BLaER1 (cell line): Measurements from ENCODE around the gene CITED4.
"Not testable (repeated sequence)": the region's sequence is repeated elsewhere in the genome, so short reads cannot be mapped to it uniquely, and the experiment has no call there.

Experiments used
- H3K27ac ChIP-seq: shearing (Covaris generic); formaldehyde crosslinking; 2 replicates; pipeline ENCODE4 v1.8.1; 2022
- H3K27me3 ChIP-seq: shearing (Covaris generic); formaldehyde crosslinking; 2 replicates; pipeline ENCODE4 v1.8.1; 2022
- H3K36me3 ChIP-seq: shearing (Covaris generic); formaldehyde crosslinking; 2 replicates; pipeline ENCODE4 v1.8.1; 2022
- H3K4me1 ChIP-seq: shearing (Covaris generic); formaldehyde crosslinking; 2 replicates; pipeline ENCODE4 v1.8.1; 2022
- H3K4me2 ChIP-seq: shearing (Covaris generic); formaldehyde crosslinking; 2 replicates; pipeline ENCODE4 v1.8.1; 2022
- H3K4me3 ChIP-seq: shearing (Covaris generic); formaldehyde crosslinking; 2 replicates; pipeline ENCODE4 v1.8.1; 2022
- H3K9ac ChIP-seq: shearing (Covaris generic); formaldehyde crosslinking; 2 replicates; pipeline ENCODE4 v1.8.1; 2022
- H3K9me3 ChIP-seq: shearing (Covaris generic); formaldehyde crosslinking; 2 replicates; pipeline ENCODE4 v1.8.1; 2022
- H4K20me1 ChIP-seq: shearing (Covaris generic); formaldehyde crosslinking; 2 replicates; pipeline ENCODE4 v1.8.1; 2022
- Cebpa-rat ChIP-seq: shearing (Covaris generic); IDR thresholded peaks from 2 replicates; pipeline ENCODE4 v1.8.1; 2022

The CITED4 gene

DNA sequence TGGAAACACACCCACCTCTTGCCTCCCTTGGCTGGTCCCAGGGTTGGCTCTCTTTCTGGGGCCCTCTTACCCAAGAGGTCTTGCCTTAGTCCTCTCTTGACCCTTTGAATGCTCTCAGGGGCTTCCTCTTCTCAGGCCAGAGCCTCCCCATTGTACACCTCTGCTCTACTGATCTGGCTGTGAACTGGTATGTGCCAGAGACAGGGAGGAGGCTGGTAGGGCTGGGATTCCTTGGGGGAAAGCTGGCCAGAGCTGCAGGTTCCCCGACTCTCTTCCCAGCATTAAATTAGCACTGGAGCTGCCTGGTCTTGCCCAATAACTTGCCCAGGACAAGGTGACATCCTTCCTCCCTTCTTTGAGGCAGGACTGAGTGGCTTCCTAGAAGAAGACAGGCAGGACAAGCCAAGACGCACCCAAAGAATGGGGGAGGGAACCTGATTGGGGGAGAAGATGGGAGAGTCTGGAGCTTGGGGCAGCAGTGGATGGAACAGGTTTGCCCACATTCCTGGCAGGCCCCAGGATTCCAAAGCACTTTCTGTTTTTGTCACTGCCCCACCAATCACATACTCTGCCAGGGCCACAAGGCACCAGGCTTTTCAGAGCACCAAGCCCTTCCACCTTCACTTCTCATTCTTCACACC lies 37.2 kb upstream of the CITED4 start:
- Histone ChIP-seq H3K36me3 (no peaks in the 10 kb centered on the region), H4K20me1 (no peaks in the 10 kb centered on the region), H3K27ac (no peak overlapping the region), H3K4me1 (peaks cover 30% of the 10 kb centered on the region), H3K9ac (no peak overlapping the region), H3K4me3 (no peak overlapping the region), H3K4me2 (no peak overlapping the region), H3K27me3 (no peaks in the 10 kb centered on the region), H3K9me3 (peaks cover 14% of the 10 kb centered on the region)
- no peak for TF ChIP-seq Cebpa-rat

- no peak for TF ChIP-seq Cebpa-rat
- Histone ChIP-seq H3K27me3 (no peaks in the 10 kb centered on the region), H3K27ac (no peak overlapping the region), H3K4me3 (no peak overlapping the region), H3K4me2 (0 out of 2 replicates have a peak overlapping the region, but pooled peaks have one; percentile 20), H3K36me3 (no peaks in the 10 kb centered on the region), H3K9me3 (peaks cover 22% of the 10 kb centered on the region), H3K4me1 (peaks cover 29% of the 10 kb centered on the region), H4K20me1 (no peaks in the 10 kb centered on the region), H3K9ac (no peak overlapping the region)
Observed at GRCh38 chr1:40898431-40898901, 36.3 kb upstream of the CITED4 start.

- H3K27ac ChIP-seq = no peak overlapping the region
- no peak for TF ChIP-seq Cebpa-rat
- no peaks in the 10 kb centered on the region for H3K27me3 ChIP-seq
- H3K4me3 ChIP-seq = no peak overlapping the region
- no peaks in the 10 kb centered on the region for H3K36me3 ChIP-seq
- peaks cover 31% of the 10 kb centered on the region for H3K9me3 ChIP-seq
- H4K20me1 ChIP-seq = no peaks in the 10 kb centered on the region
- no peak overlapping the region for H3K4me2 ChIP-seq
- no peak overlapping the region for H3K9ac ChIP-seq
- peaks cover 20% of the 10 kb centered on the region for H3K4me1 ChIP-seq
Observed at GRCh38 chr1:40897513-40897912, 35.4 kb upstream of the CITED4 start.

DNA sequence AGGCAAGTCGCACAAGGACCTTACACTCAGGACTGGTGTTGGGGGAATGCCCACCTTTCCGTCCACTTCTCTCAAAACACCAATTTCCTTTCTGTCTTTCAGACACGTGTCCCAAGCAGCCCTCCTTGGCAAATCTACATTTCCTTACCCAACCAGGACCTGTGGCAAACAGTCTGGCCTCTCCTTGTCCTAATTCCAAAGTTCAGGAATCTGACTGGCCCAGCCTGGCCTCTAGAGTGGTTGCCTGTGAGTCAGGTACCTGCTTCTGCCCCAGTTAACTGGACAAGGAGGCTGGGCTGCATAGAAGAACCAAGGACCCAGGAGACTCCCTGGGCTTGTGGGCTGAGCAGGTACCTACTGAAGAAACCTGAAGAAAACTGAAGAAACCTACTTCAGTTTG lies 34.3 kb upstream of the CITED4 start:
- H3K9ac ChIP-seq = no peak overlapping the region
- H3K4me1 ChIP-seq = peaks cover 9% of the 10 kb centered on the region
- H3K4me3 ChIP-seq = no peak overlapping the region
- no peak overlapping the region for H3K27ac ChIP-seq
- no peaks in the 10 kb centered on the region for H3K27me3 ChIP-seq
- peaks cover 31% of the 10 kb centered on the region for H3K9me3 ChIP-seq
- H3K4me2 ChIP-seq = no peak overlapping the region
- no peaks in the 10 kb centered on the region for H3K36me3 ChIP-seq
- TF ChIP-seq Cebpa-rat = no peak
- no peaks in the 10 kb centered on the region for H4K20me1 ChIP-seq

DNA sequence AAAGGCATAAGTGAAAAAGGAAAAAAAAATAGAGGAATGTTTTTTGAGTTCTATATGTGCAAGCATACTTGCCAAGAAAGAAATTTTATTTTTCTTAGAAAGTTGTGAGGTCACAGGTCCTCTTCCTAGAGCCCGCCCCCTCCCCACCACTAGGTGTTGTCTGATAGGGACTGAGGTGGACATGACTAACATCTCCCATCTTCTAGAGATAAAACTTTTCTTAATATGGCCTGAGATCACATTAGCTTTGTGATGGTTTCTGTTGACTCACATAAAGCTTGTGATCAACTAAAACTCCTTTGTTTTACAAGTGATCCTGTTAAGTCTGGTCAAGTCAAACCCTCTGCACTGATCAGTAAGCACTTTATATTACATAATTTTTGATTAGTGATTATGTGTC lies 33.4 kb upstream of the CITED4 start:
- H3K4me2 ChIP-seq = no peak overlapping the region
- TF ChIP-seq Cebpa-rat = no peak
- H3K4me1 ChIP-seq = peaks cover 6% of the 10 kb centered on the region; the same call in 1 of the 2 replicates

GRCh38 chr1:40894858-40895257 lies 32.7 kb upstream of the CITED4 start:
- not testable (repeated sequence) for H3K36me3 ChIP-seq, H3K4me1 ChIP-seq, H3K4me2 ChIP-seq, H3K9ac ChIP-seq, H4K20me1 ChIP-seq, H3K4me3 ChIP-seq, H3K27ac ChIP-seq, H3K27me3 ChIP-seq
- peaks cover 31% of the 10 kb centered on the region for H3K9me3 ChIP-seq

More for the DNA sequence above, 33.4 kb upstream of the CITED4 start:
- peaks cover 31% of the 10 kb centered on the region for H3K9me3 ChIP-seq
- H3K36me3 ChIP-seq = no peaks in the 10 kb centered on the region
- H4K20me1 ChIP-seq = no peaks in the 10 kb centered on the region
- H3K27ac ChIP-seq = no peak overlapping the region
- H3K27me3 ChIP-seq = no peaks in the 10 kb centered on the region
- no peak overlapping the region for H3K4me3 ChIP-seq
- no peak overlapping the region for H3K9ac ChIP-seq

- Histone ChIP-seq H3K4me3 (no peak overlapping the region), H3K36me3 (no peaks in the 10 kb centered on the region), H3K4me1 (peaks cover 6% of the 10 kb centered on the region; the same call in 1 of the 2 replicates), H3K27ac (no peak overlapping the region), H3K4me2 (no peak overlapping the region), H3K9me3 (peaks cover 31% of the 10 kb centered on the region), H3K9ac (no peak overlapping the region), H3K27me3 (no peaks in the 10 kb centered on the region), H4K20me1 (no peaks in the 10 kb centered on the region)
- no peak for TF ChIP-seq Cebpa-rat
Observed at GRCh38 chr1:40894455-40894854, 32.3 kb upstream of the CITED4 start.

- no peak overlapping the region for H3K9ac ChIP-seq
- no peaks in the 10 kb centered on the region for H4K20me1 ChIP-seq
- H3K4me3 ChIP-seq = no peak overlapping the region
- TF ChIP-seq Cebpa-rat = no peak
- H3K9me3 ChIP-seq = peaks cover 31% of the 10 kb centered on the region
- peaks cover 6% of the 10 kb centered on the region; the same call in 1 of the 2 replicates for H3K4me1 ChIP-seq
- no peaks in the 10 kb centered on the region for H3K27me3 ChIP-seq
- H3K4me2 ChIP-seq = no peak overlapping the region
- H3K27ac ChIP-seq = no peak overlapping the region
- no peaks in the 10 kb centered on the region for H3K36me3 ChIP-seq
Observed at GRCh38 chr1:40893946-40894345, 31.8 kb upstream of the CITED4 start.

DNA sequence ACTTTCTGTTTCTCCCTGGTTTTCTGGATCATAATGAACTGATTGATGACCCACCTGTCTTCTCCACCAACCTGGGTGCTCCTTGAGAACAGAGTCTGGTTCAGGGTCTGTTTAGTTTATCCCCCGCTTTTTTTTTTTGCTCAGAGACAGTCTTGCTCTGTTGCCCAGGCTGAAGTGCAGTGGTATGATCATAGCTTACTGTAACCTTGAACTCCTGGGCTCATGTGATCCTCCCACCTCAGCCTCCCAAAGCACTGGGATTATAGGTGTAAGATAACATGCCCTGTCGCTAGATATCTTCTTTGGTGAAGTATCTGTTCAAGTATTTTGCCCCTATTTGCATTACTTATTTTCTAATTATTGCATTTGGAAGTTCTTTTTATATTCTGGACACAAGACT lies 30.2 kb upstream of the CITED4 start:
- Histone ChIP-seq H3K27me3 (no peaks in the 10 kb centered on the region), H3K9ac (no peak overlapping the region), H3K9me3 (peaks cover 31% of the 10 kb centered on the region), H3K27ac (no peak overlapping the region), H3K4me1 (no peaks in the 10 kb centered on the region), H3K4me2 (no peak overlapping the region), H3K36me3 (no peaks in the 10 kb centered on the region), H4K20me1 (no peaks in the 10 kb centered on the region), H3K4me3 (no peak overlapping the region)
- no peak for TF ChIP-seq Cebpa-rat

- Histone ChIP-seq H3K27ac (no peak overlapping the region), H3K4me3 (no peak overlapping the region), H4K20me1 (no peaks in the 10 kb centered on the region), H3K27me3 (no peaks in the 10 kb centered on the region), H3K36me3 (no peaks in the 10 kb centered on the region), H3K4me1 (no peaks in the 10 kb centered on the region), H3K4me2 (no peak overlapping the region), H3K9me3 (peaks cover 31% of the 10 kb centered on the region), H3K9ac (no peak overlapping the region)
- TF ChIP-seq Cebpa-rat = no peak
Observed at GRCh38 chr1:40890771-40891170, 28.6 kb upstream of the CITED4 start.

DNA sequence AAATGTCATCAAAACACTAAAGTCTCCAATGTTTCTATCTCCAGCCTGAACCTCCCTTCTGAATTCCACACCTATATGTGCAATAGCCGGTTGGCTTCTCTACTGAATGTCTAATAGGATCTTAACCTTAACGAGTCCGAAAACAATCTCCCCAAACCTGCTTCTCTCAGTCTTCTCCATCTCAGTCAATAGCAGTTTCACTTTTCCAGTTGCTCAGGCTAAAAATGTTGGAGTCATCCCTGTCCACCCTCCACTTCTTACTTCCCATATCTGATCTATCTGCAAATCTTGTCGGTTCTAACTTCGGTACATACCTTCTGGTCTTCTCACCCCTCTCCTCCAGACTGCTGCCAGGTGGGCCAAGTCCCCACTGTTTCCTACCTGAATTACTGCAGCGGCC lies 25.5 kb upstream of the CITED4 start:
- Histone ChIP-seq H3K4me3 (no peak overlapping the region), H3K4me1 (no peaks in the 10 kb centered on the region), H3K4me2 (no peak overlapping the region), H3K27ac (no peak overlapping the region), H3K36me3 (no peaks in the 10 kb centered on the region), H3K9me3 (peaks cover 15% of the 10 kb centered on the region; the same call in 1 of the 2 replicates), H3K9ac (no peak overlapping the region), H3K27me3 (peaks cover 8% of the 10 kb centered on the region), H4K20me1 (no peaks in the 10 kb centered on the region)
- no peak for TF ChIP-seq Cebpa-rat
